ENCODE data around the gene LY6G6D. TPM values are rescaled to one million over a fixed set of nuclear protein-coding genes. Genes with fewer than 3 reads are reported as not detected.

The LY6G6D gene
- total and polyA plus RNA-seq, 2 of the 13 experiments (the other 11 are each of a cell fraction or from before 2014, with no cell fraction given) = not detected

DNA sequence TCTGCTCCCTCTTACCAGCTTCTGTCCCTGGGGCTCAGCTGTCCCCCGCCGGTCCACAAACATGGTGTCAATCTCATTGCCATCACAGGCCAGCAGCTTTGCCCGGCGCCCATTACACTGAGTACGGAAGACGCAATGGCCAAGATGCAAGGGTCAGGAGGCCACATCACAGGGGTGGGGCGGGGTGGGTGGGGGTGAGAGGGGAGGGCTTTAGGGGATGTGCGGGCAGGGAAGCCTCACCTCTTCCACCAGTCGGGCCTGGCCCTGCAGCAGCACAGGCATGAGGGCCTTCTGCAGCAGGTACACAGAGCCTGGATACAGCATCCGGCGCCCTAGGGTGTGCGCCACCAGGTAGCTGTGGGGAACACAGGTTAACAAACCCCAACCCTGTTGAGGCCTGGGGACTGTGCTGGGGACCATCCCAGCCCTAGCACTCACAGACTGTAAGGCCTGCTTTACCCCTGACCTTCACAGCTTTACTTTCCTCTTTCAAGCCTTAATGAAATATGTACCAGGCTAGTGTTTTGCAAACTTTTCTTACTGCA lies 23.5 kb upstream of the LY6G6D start (continued):
- TF ChIP-seq, protein P1, sequence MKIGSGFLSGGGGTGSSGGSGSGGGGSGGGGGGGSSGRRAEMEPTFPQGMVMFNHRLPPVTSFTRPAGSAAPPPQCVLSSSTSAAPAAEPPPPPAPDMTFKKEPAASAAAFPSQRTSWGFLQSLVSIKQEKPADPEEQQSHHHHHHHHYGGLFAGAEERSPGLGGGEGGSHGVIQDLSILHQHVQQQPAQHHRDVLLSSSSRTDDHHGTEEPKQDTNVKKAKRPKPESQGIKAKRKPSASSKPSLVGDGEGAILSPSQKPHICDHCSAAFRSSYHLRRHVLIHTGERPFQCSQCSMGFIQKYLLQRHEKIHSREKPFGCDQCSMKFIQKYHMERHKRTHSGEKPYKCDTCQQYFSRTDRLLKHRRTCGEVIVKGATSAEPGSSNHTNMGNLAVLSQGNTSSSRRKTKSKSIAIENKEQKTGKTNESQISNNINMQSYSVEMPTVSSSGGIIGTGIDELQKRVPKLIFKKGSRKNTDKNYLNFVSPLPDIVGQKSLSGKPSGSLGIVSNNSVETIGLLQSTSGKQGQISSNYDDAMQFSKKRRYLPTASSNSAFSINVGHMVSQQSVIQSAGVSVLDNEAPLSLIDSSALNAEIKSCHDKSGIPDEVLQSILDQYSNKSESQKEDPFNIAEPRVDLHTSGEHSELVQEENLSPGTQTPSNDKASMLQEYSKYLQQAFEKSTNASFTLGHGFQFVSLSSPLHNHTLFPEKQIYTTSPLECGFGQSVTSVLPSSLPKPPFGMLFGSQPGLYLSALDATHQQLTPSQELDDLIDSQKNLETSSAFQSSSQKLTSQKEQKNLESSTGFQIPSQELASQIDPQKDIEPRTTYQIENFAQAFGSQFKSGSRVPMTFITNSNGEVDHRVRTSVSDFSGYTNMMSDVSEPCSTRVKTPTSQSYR (CRISPR knock-in tag; IDR thresholded peaks at IDR 0.05; ENCODE audit: borderline replicate concordance) = no peak
- TF ChIP-seq ZNF660 (CRISPR knock-in tag; IDR thresholded peaks at IDR 0.05; ENCODE audit: borderline replicate concordance, low read depth) = no peak
- TF ChIP-seq PITX1 (CRISPR knock-in tag; IDR thresholded peaks at IDR 0.05) = no peak
- no peak for TF ChIP-seq ZNF3 (CRISPR knock-in tag; IDR thresholded peaks at IDR 0.05)
- TF ChIP-seq ZSCAN5A (CRISPR knock-in tag; IDR thresholded peaks at IDR 0.05; ENCODE audit: borderline replicate concordance) = no peak
- no peak for TF ChIP-seq SMAD1 (CRISPR knock-in tag; IDR thresholded peaks at IDR 0.05; ENCODE audit: borderline replicate concordance, low read depth)
- no peak for TF ChIP-seq ZNF160 (CRISPR knock-in tag; IDR thresholded peaks at IDR 0.05)
- no peak for TF ChIP-seq MAFF (IDR thresholded peaks at IDR 0.05; ENCODE audit: low read depth, low read length)
- no peak for TF ChIP-seq ZBTB42 (CRISPR knock-in tag; IDR thresholded peaks at IDR 0.05)

Data from HepG2 (cell line).